Astrocyte of the spinal cord (primary cell): Measurements from ENCODE around the gene KCNF1.
A peak's percentile ranks its signal among the peaks of the same experiment; 100 is the strongest.

Source experiments
- DNase-seq: peaks from one replicate; pipeline ENCODE4 v3.0.0; 2011; ENCODE audit warnings: low read depth, low spot score
- H3K4me3 ChIP-seq: 2 replicates; pipeline ENCODE4 v1.5.1; 2011; ENCODE audit warnings: low read depth, mild to moderate bottlenecking, low read length, moderate library complexity
- CTCF ChIP-seq: IDR thresholded peaks from 2 replicates; pipeline ENCODE4 v1.5.1; 2012; ENCODE audit warnings: low read depth, mild to moderate bottlenecking, low read length, inconsistent platforms
- in situ Hi-C: cut with HindIII; loops from 2 replicates; pipeline ENCODE4 v1.10.0; 2017; ENCODE audit warnings: low sequenced_read_pairs

KCNF1 gene

GRCh38 chr2:10961490-10961875 is 49.7 kb downstream of the KCNF1 start:
- no peak for TF ChIP-seq CTCF
- DNase-seq: no peak
- no peak overlapping the region for H3K4me3 ChIP-seq
- in situ Hi-C loops: no loop called here

GRCh38 chr2:10962004-10962403 is 50.3 kb downstream of the KCNF1 start:
- TF ChIP-seq CTCF: no peak
- no peak for DNase-seq
- no peak overlapping the region for H3K4me3 ChIP-seq
- in situ Hi-C loops: no loop called here

GRCh38 chr2:10963155-10963554 is 51.4 kb downstream of the KCNF1 start:
- no peak overlapping the region for H3K4me3 ChIP-seq
- no peak for TF ChIP-seq CTCF
- DNase-seq: peak; percentile 27
- in situ Hi-C loops: no loop called here
